Suprapubic skin (tissue), 3 donors: ENCODE results near the gene SYT15.
"Not testable (repeated sequence)": the region's sequence is repeated elsewhere in the genome, so short reads cannot be mapped to it uniquely, and the experiment has no call there.

Source experiments
- POLR2A ChIP-seq, 2 donors: fragments of 450-650 bp; IDR thresholded peaks; one replicate each; pipeline ENCODE4 v1.6.1; 2017; ENCODE audit warnings: antibody characterized with exemption in 2 of 2, mild to moderate bottlenecking in 2 of 2, moderate library complexity in 2 of 2
- TF ChIP-seq, protein P1 (sequence below), 2 donors: fragments of 200-600 bp in 1 of 2; fragments of 450-650 bp in 1 of 2; sonication (generic) in 1 of 2; IDR thresholded peaks; one replicate each; pipeline ENCODE4 v1.5.1; 2016 to 2019; ENCODE audit warnings: antibody characterized with exemption in 2 of 2, mild to moderate bottlenecking in 1 of 2, moderate library complexity in 1 of 2

DNA sequence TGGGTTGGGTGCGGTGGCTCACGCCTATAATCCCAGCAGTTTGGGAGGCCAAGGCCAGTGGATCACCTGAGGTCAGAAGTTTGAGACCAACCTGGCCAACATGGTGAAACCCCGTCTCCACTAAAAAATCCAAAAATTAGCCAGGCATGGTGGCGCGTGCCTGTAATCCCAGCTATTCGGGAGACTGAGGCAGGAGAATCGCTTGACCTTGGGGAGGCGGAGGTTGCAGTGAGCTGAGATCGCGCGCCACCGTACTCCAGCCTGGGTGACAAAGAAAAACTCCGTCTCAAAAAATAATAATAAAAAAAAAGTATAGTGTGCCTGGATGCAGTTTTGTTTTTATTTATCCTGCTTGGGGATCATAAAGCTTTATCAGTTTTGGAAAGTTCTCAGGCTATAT, 14.4 kb downstream of the SYT15 start:
- not testable (repeated sequence) for TF ChIP-seq POLR2A (IDR thresholded peaks at IDR 0.05)
- TF ChIP-seq, protein P1, sequence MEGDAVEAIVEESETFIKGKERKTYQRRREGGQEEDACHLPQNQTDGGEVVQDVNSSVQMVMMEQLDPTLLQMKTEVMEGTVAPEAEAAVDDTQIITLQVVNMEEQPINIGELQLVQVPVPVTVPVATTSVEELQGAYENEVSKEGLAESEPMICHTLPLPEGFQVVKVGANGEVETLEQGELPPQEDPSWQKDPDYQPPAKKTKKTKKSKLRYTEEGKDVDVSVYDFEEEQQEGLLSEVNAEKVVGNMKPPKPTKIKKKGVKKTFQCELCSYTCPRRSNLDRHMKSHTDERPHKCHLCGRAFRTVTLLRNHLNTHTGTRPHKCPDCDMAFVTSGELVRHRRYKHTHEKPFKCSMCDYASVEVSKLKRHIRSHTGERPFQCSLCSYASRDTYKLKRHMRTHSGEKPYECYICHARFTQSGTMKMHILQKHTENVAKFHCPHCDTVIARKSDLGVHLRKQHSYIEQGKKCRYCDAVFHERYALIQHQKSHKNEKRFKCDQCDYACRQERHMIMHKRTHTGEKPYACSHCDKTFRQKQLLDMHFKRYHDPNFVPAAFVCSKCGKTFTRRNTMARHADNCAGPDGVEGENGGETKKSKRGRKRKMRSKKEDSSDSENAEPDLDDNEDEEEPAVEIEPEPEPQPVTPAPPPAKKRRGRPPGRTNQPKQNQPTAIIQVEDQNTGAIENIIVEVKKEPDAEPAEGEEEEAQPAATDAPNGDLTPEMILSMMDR (IDR thresholded peaks at IDR 0.05): not testable (repeated sequence)
